ENCODE data around the gene SETBP1. TPM values are rescaled to one million over a fixed set of nuclear protein-coding genes. Genes with fewer than 3 reads are reported as not detected.

The SETBP1 gene
- total RNA-seq, 4 donors from 2014 or later: 26.2 to 40.8 (median 33.6) TPM

- no peaks in the 10 kb centered on the region for H3K27me3 ChIP-seq
- no peak for DNase-seq (ENCODE audit: low spot score in 2 of 2)
- no peak for TF ChIP-seq POLR2A (IDR thresholded peaks at IDR 0.05)
- peak in 1 of 2 donors; percentile 10 for TF ChIP-seq EP300 (IDR thresholded peaks at IDR 0.05)
- no peaks in the 10 kb centered on the region for H3K36me3 ChIP-seq
- WGBS, 2 donors: 45 to 50% methylated on average over 13 of the region's 13 CpGs
- no peak overlapping the region for H3K27ac ChIP-seq
- peaks cover 0 to 3% (median 0%) of the 10 kb centered on the region in 4 donors for H3K9me3 ChIP-seq
- no peak overlapping the region for H3K4me3 ChIP-seq
- no peaks in the 10 kb centered on the region for H3K4me1 ChIP-seq
Measured at GRCh38 chr18:45084206-45084605, 403.5 kb downstream of the SETBP1 start.

- no peak for TF ChIP-seq CTCF (IDR thresholded peaks at IDR 0.05)
- no peak for TF ChIP-seq EP300 (IDR thresholded peaks at IDR 0.05)
- TF ChIP-seq POLR2A (IDR thresholded peaks at IDR 0.05): no peak
- Histone ChIP-seq H3K27ac (no peak overlapping the region), H3K36me3 (no peaks in the 10 kb centered on the region), H3K9me3 (peaks cover 0 to 3% (median 0%) of the 10 kb centered on the region in 4 donors), H3K4me1 (no peaks in the 10 kb centered on the region), H3K27me3 (no peaks in the 10 kb centered on the region), H3K4me3 (no peak overlapping the region)
- DNase-seq (ENCODE audit: low spot score in 2 of 2): no peak
- 82 to 85% methylated on average over 5 of the region's 5 CpGs for WGBS, 2 donors
Measured at GRCh38 chr18:45085916-45086624, 405.4 kb downstream of the SETBP1 start.

- H3K36me3 ChIP-seq: no peaks in the 10 kb centered on the region
- no peak overlapping the region for H3K4me3 ChIP-seq
- H3K9me3 ChIP-seq: peaks cover 0 to 2% (median 0%) of the 10 kb centered on the region in 4 donors
- no peak for DNase-seq (ENCODE audit: low spot score in 2 of 2)
- WGBS, 2 donors: 87 to 89% methylated on average over 3 of the region's 3 CpGs
- TF ChIP-seq POLR2A (IDR thresholded peaks at IDR 0.05) (no peak), CTCF (IDR thresholded peaks at IDR 0.05) (no peak), EP300 (IDR thresholded peaks at IDR 0.05) (no peak)
- H3K27ac ChIP-seq: no peak overlapping the region
- H3K4me1 ChIP-seq: no peaks in the 10 kb centered on the region
- no peaks in the 10 kb centered on the region for H3K27me3 ChIP-seq
Measured at GRCh38 chr18:45086777-45087176, 406.1 kb downstream of the SETBP1 start.

GRCh38 chr18:45090526-45091140, 409.9 kb downstream of the SETBP1 start:
- no peak for DNase-seq (ENCODE audit: low spot score in 2 of 2)
- H3K27me3 ChIP-seq: no peaks in the 10 kb centered on the region
- no peaks in the 10 kb centered on the region for H3K4me1 ChIP-seq
- 90 to 93% methylated on average over 7 of the region's 7 CpGs for WGBS, 2 donors
- no peak overlapping the region for H3K4me3 ChIP-seq
- H3K27ac ChIP-seq: no peak overlapping the region
- no peaks in the 10 kb centered on the region for H3K9me3 ChIP-seq
- TF ChIP-seq POLR2A (IDR thresholded peaks at IDR 0.05): no peak
- TF ChIP-seq EP300 (IDR thresholded peaks at IDR 0.05): no peak
- no peak for TF ChIP-seq CTCF (IDR thresholded peaks at IDR 0.05)
- no peaks in the 10 kb centered on the region for H3K36me3 ChIP-seq

GRCh38 chr18:45100321-45101105, 419.8 kb downstream of the SETBP1 start:
- Histone ChIP-seq H3K27ac (no peak overlapping the region), H3K36me3 (no peaks in the 10 kb centered on the region), H3K9me3 (no peaks in the 10 kb centered on the region), H3K4me1 (peaks cover 0 to 9% (median 0%) of the 10 kb centered on the region in 4 donors), H3K27me3 (no peaks in the 10 kb centered on the region), H3K4me3 (no peak overlapping the region)
- 81 to 83% methylated on average over 4 of the region's 4 CpGs for WGBS, 2 donors
- no peak for TF ChIP-seq POLR2A (IDR thresholded peaks at IDR 0.05)
- no peak for TF ChIP-seq EP300 (IDR thresholded peaks at IDR 0.05)
- TF ChIP-seq CTCF (IDR thresholded peaks at IDR 0.05): no peak
- no peak for DNase-seq (ENCODE audit: low spot score in 2 of 2)
